ENCODE results near the gene NOTO.
A peak's percentile ranks its signal among the peaks of the same experiment; 100 is the strongest.

NOTO gene

GRCh38 chr2:73235315-73236028, 33.1 kb downstream of the NOTO start:
- no peak for DNase-seq

- DNase-seq: no peak
Observed at GRCh38 chr2:73237168-73237567, 34.8 kb downstream of the NOTO start.

GRCh38 chr2:73238149-73238548, 35.8 kb downstream of the NOTO start:
- no peak for DNase-seq

- no peak for DNase-seq
Observed at GRCh38 chr2:73238976-73239375, 36.6 kb downstream of the NOTO start.

GRCh38 chr2:73239776-73240175, 37.4 kb downstream of the NOTO start:
- DNase-seq: no peak

GRCh38 chr2:73243884-73244570, 41.7 kb downstream of the NOTO start:
- DNase-seq: no peak

GRCh38 chr2:73244580-73244979, 42.2 kb downstream of the NOTO start:
- DNase-seq: no peak

- DNase-seq: no peak
Observed at GRCh38 chr2:73246850-73247249, 44.5 kb downstream of the NOTO start.

- DNase-seq: no peak
Observed at GRCh38 chr2:73249636-73250035, 47.3 kb downstream of the NOTO start.

GRCh38 chr2:73250872-73251846, 48.8 kb downstream of the NOTO start:
- DNase-seq: no peak

GRCh38 chr2:73252238-73253027, 50.1 kb downstream of the NOTO start:
- DNase-seq: no peak

- no peak for DNase-seq
Observed at GRCh38 chr2:73253400-73253799, 51.0 kb downstream of the NOTO start.

GRCh38 chr2:73253901-73254300, 51.5 kb downstream of the NOTO start:
- DNase-seq: no peak

GRCh38 chr2:73254343-73255006, 52.1 kb downstream of the NOTO start:
- DNase-seq: no peak

- DNase-seq: no peak
Observed at GRCh38 chr2:73255007-73255644, 52.8 kb downstream of the NOTO start.

GRCh38 chr2:73255907-73256617, 53.7 kb downstream of the NOTO start:
- DNase-seq: no peak

- no peak for DNase-seq
Observed at GRCh38 chr2:73256618-73256922, 54.2 kb downstream of the NOTO start.

- DNase-seq: no peak
Observed at GRCh38 chr2:73257021-73257420, 54.6 kb downstream of the NOTO start.

- DNase-seq: peak in 1 of 4 experiments; percentile 23
Observed at GRCh38 chr2:73257425-73258125, 55.2 kb downstream of the NOTO start.

- no peak for DNase-seq
Observed at GRCh38 chr2:73258186-73258912, 56.0 kb downstream of the NOTO start.
